ENCODE results near the gene MPHOSPH6.

Gene MPHOSPH6

GRCh38 chr16:82118749-82119148 is 51.3 kb downstream of the MPHOSPH6 start:
- Histone ChIP-seq H3K27ac (replicated peaks) (no peak overlapping the region), H3K4me3 (replicated peaks; ENCODE audit: insufficient read depth, low read length) (no peak overlapping the region), H3K27me3 (ENCODE audit: insufficient read depth, poor library complexity, severe bottlenecking) (no peaks in the 10 kb centered on the region)
- no peak for TF ChIP-seq POLR2AphosphoS5 (IDR thresholded peaks at IDR 0.05; ENCODE audit: low read depth)
- TF ChIP-seq, protein P1, sequence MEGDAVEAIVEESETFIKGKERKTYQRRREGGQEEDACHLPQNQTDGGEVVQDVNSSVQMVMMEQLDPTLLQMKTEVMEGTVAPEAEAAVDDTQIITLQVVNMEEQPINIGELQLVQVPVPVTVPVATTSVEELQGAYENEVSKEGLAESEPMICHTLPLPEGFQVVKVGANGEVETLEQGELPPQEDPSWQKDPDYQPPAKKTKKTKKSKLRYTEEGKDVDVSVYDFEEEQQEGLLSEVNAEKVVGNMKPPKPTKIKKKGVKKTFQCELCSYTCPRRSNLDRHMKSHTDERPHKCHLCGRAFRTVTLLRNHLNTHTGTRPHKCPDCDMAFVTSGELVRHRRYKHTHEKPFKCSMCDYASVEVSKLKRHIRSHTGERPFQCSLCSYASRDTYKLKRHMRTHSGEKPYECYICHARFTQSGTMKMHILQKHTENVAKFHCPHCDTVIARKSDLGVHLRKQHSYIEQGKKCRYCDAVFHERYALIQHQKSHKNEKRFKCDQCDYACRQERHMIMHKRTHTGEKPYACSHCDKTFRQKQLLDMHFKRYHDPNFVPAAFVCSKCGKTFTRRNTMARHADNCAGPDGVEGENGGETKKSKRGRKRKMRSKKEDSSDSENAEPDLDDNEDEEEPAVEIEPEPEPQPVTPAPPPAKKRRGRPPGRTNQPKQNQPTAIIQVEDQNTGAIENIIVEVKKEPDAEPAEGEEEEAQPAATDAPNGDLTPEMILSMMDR (IDR thresholded peaks at IDR 0.05; ENCODE audit: insufficient read depth, low read length), result no peak
- TF ChIP-seq REST (IDR thresholded peaks at IDR 0.05; ENCODE audit: insufficient replicate concordance, low read depth), result no peak
- no peak for TF ChIP-seq SPI1 (IDR thresholded peaks at IDR 0.05; ENCODE audit: borderline replicate concordance, low read depth)
- TF ChIP-seq GABPA (IDR thresholded peaks at IDR 0.05; ENCODE audit: low read depth), result no peak
- no peak for DNase-seq (ENCODE audit: low read depth in 1 of 2, low spot score in 1 of 2)

DNA sequence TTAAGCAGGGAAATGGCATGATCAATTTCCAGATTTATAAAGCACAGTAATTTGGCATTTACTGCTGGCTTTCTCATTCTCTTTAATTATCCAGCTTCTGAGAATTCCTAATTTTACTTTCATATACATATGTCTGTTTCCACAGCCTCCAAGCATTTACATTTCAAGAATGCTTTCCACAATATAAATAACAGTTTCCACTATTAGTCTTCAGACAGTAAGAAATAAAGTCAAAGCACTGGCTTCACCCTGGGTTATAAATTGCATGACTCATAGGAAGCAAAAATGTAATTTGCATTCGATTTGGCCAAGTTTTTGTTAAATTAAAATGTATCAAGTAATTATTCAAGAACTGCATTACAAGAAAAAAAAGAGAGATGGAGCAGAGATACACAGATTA is 53.5 kb downstream of the MPHOSPH6 start:
- no peak for DNase-seq (ENCODE audit: low read depth in 1 of 2, low spot score in 1 of 2)
- Histone ChIP-seq H3K27me3 (ENCODE audit: insufficient read depth, poor library complexity, severe bottlenecking) (no peaks in the 10 kb centered on the region), H3K4me3 (replicated peaks; ENCODE audit: insufficient read depth, low read length) (no peak overlapping the region), H3K27ac (replicated peaks) (no peak overlapping the region)
- TF ChIP-seq POLR2AphosphoS5 (IDR thresholded peaks at IDR 0.05; ENCODE audit: low read depth), result no peak
- no peak for TF ChIP-seq SPI1 (IDR thresholded peaks at IDR 0.05; ENCODE audit: borderline replicate concordance, low read depth)
- TF ChIP-seq, protein P1 (IDR thresholded peaks at IDR 0.05; ENCODE audit: insufficient read depth, low read length), result no peak
- no peak for TF ChIP-seq REST (IDR thresholded peaks at IDR 0.05; ENCODE audit: insufficient replicate concordance, low read depth)
- TF ChIP-seq GABPA (IDR thresholded peaks at IDR 0.05; ENCODE audit: low read depth), result no peak

DNA sequence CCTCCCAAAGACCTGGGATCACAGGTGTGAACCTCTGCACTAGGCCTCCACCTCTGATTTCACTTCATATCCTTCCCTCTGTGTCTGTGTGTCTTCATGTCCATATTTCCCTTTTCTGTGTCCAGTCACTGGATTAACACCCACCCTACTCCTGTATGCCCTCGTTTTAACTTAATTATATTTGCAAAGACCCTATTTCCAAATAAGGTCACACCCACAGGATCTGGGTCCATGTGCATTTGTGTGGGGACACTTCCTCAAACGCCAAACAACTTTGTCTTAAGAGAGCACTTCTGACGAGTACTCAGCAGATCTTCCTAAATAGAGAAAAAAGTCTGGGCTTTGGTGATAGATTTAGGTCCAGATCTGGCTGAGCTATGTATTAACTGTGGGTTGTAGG is 56.3 kb downstream of the MPHOSPH6 start:
- TF ChIP-seq, protein P1 (IDR thresholded peaks at IDR 0.05; ENCODE audit: insufficient read depth, low read length), result no peak
- TF ChIP-seq GABPA (IDR thresholded peaks at IDR 0.05; ENCODE audit: low read depth) (no peak), REST (IDR thresholded peaks at IDR 0.05; ENCODE audit: insufficient replicate concordance, low read depth) (no peak), SPI1 (IDR thresholded peaks at IDR 0.05; ENCODE audit: borderline replicate concordance, low read depth) (no peak), POLR2AphosphoS5 (IDR thresholded peaks at IDR 0.05; ENCODE audit: low read depth) (no peak)
- Histone ChIP-seq H3K27me3 (ENCODE audit: insufficient read depth, poor library complexity, severe bottlenecking) (no peaks in the 10 kb centered on the region), H3K4me3 (replicated peaks; ENCODE audit: insufficient read depth, low read length) (no peak overlapping the region), H3K27ac (replicated peaks) (no peak overlapping the region)
- no peak for DNase-seq (ENCODE audit: low read depth in 1 of 2, low spot score in 1 of 2)

Data from HL-60 (cell line).